HL-60 (cell line): Measurements from ENCODE around the gene VSIG10L.
A peak's percentile ranks its signal among the peaks of the same experiment; 100 is the strongest.

Experiments used
- DNase-seq, 2 experiments: peaks; one replicate each; pipeline ENCODE4 v3.0.0-alpha.2; 2010 to 2020; ENCODE audit warnings: low read depth in 1 of 2, low spot score in 1 of 2
- H3K27ac ChIP-seq: fragments of 250-450 bp; sonication (Bioruptor Pico); replicated peaks from 2 replicates; pipeline ENCODE4 v1.5.1; 2020; ENCODE audit warnings: mild to moderate bottlenecking, moderate library complexity
- H3K27me3 ChIP-seq: fragments of 250-450 bp; sonication (Bioruptor Pico); 2 replicates; pipeline ENCODE4 v1.5.1; 2021; ENCODE audit warnings: mild to moderate bottlenecking, moderate library complexity; ENCODE audit not compliant: insufficient read depth, poor library complexity, severe bottlenecking
- H3K4me3 ChIP-seq: replicated peaks from 2 replicates; pipeline ENCODE4 v1.5.1; 2011; ENCODE audit warnings: mild to moderate bottlenecking, control low read depth, low read length; ENCODE audit not compliant: insufficient read depth
- CTCF ChIP-seq: IDR thresholded peaks from one replicate; pipeline ENCODE4 v1.5.1; 2011; ENCODE audit warnings: low read length, control low read depth, inconsistent platforms; ENCODE audit not compliant: insufficient read depth
- GABPA ChIP-seq: IDR thresholded peaks from 2 replicates; pipeline ENCODE4 v1.6.1; 2012; ENCODE audit warnings: low read depth
- POLR2AphosphoS5 ChIP-seq: IDR thresholded peaks from 2 replicates; pipeline ENCODE4 v1.6.1; 2012; ENCODE audit warnings: low read depth
- REST ChIP-seq: IDR thresholded peaks from 2 replicates; pipeline ENCODE4 v1.6.1; 2012; ENCODE audit warnings: low read depth; ENCODE audit not compliant: insufficient replicate concordance
- SPI1 ChIP-seq: IDR thresholded peaks from 2 replicates; pipeline ENCODE4 v1.6.1; 2012; ENCODE audit warnings: low read depth, mild to moderate bottlenecking, borderline replicate concordance

The VSIG10L gene

GRCh38 chr19:51318687-51319648, 23.0 kb downstream of the VSIG10L start:
- Histone ChIP-seq H3K27me3 (peaks cover 7% of the 10 kb centered on the region), H3K27ac (no peak overlapping the region), H3K4me3 (no peak overlapping the region)
- TF ChIP-seq GABPA (no peak), POLR2AphosphoS5 (no peak), REST (peak; percentile 93), SPI1 (no peak), CTCF (no peak)
- DNase-seq, result no peak

GRCh38 chr19:51317968-51318367, 24.0 kb downstream of the VSIG10L start:
- no peak for TF ChIP-seq REST
- TF ChIP-seq CTCF, result no peak
- TF ChIP-seq POLR2AphosphoS5, result no peak
- TF ChIP-seq GABPA, result no peak
- no peak for TF ChIP-seq SPI1
- Histone ChIP-seq H3K4me3 (no peak overlapping the region), H3K27ac (no peak overlapping the region), H3K27me3 (peaks cover 2% of the 10 kb centered on the region)
- no peak for DNase-seq

GRCh38 chr19:51317376-51317775, 24.6 kb downstream of the VSIG10L start:
- Histone ChIP-seq H3K27me3 (peaks cover 2% of the 10 kb centered on the region), H3K27ac (no peak overlapping the region), H3K4me3 (no peak overlapping the region)
- TF ChIP-seq REST, result no peak
- no peak for TF ChIP-seq POLR2AphosphoS5
- no peak for TF ChIP-seq SPI1
- DNase-seq, result no peak
